GM18508 (cell line): Measurements from ENCODE around the gene TMEM181.

Source experiments
- ATAC-seq: cut with Tn5 transposase; IDR thresholded peaks from one replicate; pipeline ENCODE4 v1.9.1; 2021; ENCODE audit warnings: moderate number of reproducible peaks; ENCODE audit not compliant: insufficient read depth, unreplicated experiment

TMEM181 gene

DNA sequence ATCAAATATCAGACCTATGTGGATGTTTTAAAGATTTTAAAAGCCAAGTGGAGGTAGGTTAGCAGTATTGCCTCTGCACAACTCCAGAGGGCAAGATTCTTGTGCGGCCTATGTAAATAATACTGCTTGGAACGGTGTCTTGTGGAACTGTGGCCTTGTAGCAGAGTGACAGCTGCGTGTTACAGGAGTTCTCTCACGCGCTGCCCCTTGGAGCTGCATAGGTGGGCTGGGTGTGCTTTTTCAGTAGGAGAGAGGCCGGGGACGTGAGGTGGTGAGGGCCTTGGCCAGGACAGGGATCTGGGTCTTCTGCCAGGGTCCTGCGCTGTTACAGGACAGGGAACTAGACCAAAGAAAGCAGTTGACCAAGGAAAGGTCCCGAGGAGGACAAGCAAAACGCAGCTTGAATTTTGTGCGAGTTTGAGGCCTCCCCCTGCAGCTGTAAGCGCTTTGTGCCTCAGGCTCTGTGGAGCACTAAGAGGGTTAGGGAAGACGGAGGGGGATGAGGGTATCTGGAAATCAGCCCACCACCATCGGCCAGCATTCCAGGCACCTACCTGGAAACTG is 1.5 kb downstream of the TMEM181 start:
- no peak for ATAC-seq

GRCh38 chr6:158561938-158562337 is 2.0 kb downstream of the TMEM181 start:
- ATAC-seq: no peak

DNA sequence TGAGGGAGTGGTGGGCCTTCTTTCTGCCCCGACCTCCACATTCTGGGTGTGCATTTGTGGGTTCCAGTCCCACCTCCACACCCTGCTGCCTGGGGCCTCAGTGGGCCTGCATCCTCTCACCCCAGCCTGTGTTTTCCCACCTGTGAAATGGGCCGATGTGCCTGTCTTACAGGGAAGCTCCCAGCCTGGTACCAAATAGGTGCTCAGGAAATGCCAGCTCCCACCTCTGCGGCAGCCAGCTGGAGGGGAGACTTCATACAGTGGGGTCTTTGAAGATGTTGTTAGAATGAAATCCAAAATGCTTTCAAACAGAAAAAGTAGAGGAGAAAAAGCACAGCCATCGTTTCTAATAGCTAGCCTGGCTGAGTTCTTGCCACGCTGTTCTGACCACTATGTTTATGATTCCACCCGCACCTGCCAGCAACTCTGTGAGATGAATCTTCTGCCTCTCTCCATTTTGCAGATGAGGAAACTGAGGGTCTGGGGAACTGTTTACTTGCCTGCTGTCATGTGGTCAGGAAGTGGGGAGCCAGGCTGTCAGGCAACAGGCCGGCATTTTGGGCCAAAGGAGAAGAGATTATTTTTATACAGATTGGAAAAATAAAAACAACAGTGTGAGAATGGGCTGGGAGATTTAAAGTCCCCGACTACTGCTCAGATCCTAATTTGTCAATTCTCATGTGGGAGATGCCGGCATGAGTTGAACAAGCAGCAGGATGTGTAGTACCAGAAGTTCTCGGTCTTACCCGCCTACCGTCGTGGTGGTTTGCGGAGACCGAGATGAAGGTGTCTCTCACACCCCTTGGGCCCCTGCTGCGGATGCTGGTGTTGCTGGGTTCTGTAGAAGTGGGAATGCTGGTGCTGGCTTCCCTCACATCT is 4.6 kb downstream of the TMEM181 start:
- ATAC-seq: no peak

DNA sequence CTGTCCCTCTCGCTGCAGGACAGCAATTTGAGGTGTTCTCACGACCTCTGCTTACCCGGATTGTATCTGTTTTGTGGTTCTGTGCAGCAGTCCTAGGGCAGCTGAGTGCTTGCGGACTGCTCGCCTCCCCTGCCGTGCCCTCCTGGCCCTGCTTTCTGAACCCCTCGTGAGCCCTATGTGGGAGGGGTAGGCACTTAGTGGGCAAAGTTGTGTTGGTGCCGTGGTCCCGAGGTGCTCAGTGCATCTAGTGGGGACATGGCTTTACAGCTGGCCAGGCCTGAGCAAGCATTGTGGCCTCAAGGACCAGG is 5.2 kb downstream of the TMEM181 start:
- ATAC-seq: no peak

GRCh38 chr6:158565482-158566040 is 5.7 kb downstream of the TMEM181 start:
- ATAC-seq: no peak

GRCh38 chr6:158566207-158566818 is 6.4 kb downstream of the TMEM181 start:
- ATAC-seq: no peak

DNA sequence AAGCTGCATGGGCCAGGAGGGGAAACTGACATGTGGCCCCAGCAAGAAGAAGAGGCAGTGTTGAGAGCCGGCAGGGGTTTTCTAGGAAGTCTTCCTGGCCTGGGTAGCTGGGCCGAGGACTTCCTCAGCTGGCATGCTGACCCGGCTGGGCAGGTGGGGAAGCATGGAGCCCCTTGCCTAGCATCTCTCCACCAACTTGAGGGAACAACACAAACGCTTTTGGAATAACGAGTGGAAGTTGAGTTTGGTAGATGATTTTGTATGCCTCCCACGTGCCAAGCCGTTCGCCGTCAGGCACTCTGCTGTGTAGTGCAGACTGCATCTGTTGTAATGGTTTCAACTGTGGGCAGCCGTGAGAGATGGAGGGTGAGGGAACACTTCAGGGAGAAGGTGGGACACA is 7.3 kb downstream of the TMEM181 start:
- ATAC-seq: no peak

GRCh38 chr6:158567871-158568401 is 8.0 kb downstream of the TMEM181 start:
- no peak for ATAC-seq

- no peak for ATAC-seq
Observed at GRCh38 chr6:158568549-158568948, 8.7 kb downstream of the TMEM181 start.

DNA sequence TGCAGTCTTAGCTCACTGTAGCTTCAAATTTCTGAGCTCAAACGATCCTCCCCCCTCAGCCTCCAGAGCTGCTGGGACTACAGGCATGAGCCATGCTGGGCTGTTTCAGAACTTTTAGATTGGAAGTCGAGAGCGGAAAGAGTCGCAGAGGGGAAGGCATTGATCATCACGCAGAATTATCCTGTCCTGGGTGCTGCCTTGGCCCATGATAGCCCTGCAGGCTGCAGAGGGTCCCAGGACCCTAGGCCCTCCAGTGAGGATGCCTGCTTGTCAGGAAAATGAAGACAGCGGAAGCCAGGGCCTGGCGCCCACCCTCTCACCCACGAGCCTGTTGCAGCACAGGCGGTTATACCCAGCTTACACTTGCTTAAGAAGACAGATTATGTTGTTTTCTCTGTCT is 9.1 kb downstream of the TMEM181 start:
- ATAC-seq: no peak

DNA sequence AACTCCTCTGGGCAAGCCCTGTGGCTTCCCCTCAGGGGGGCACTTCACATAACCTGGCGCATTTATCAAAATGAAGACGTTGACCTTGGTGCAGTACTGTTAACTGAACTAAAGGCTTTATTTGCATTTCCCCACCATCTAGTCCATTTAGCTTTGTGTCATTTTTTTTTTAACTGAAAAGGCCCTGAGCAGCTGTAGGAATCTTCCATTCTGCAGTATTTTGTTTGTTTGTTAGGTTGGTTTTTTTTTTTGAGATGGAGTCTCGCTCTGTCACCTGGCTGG is 10.7 kb downstream of the TMEM181 start:
- ATAC-seq: no peak

GRCh38 chr6:158571826-158572652 is 12.1 kb downstream of the TMEM181 start:
- no peak for ATAC-seq

DNA sequence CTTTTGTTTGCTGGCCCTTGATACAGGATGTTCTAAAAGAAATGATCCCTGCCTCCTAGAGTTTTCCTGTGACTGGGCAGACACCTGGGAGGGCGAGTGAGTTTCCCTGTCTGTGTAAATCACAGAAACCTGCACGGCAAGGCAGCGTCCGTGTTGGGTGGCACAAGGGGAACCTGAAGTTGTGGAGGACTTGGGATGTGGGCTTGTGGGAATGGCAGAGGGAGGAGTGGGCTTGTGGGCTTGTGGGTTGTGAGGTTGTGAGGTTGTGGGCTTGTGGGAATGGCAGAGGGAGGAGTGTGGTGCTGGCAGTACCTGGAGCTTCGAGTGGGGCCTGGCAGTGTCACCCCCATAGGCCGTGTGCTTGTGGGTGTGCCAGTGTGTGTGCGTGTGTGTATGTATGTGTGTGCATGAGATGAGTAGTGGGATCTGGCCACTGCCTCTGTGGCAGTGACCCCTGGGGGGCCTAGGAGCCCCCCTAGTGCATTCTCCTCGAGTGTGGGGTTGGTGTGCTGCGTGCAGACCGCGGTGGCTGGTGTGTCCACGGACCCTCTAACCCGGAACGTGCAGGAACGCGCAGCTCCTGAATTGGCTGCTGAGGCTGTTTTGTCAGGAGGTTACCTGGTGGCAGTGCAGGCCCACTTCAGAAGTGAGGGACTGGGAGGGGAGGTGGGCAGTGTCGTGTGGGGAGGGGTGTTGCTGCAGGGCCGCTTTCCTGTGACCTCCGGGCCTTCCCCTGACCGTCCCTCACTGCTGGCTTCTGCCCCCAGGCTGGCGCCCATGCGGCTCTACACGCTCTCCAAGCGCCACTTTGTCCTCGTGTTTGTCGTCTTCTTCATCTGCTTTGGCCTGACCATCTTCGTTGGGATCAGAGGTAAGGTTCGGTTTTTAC is 13.0 kb downstream of the TMEM181 start:
- no peak for ATAC-seq

- no peak for ATAC-seq
Observed at GRCh38 chr6:158573542-158573931, 13.6 kb downstream of the TMEM181 start.

- no peak for ATAC-seq
Observed at GRCh38 chr6:158574800-158575199, 14.9 kb downstream of the TMEM181 start.

- no peak for ATAC-seq
Observed at GRCh38 chr6:158575550-158575949, 15.7 kb downstream of the TMEM181 start.

DNA sequence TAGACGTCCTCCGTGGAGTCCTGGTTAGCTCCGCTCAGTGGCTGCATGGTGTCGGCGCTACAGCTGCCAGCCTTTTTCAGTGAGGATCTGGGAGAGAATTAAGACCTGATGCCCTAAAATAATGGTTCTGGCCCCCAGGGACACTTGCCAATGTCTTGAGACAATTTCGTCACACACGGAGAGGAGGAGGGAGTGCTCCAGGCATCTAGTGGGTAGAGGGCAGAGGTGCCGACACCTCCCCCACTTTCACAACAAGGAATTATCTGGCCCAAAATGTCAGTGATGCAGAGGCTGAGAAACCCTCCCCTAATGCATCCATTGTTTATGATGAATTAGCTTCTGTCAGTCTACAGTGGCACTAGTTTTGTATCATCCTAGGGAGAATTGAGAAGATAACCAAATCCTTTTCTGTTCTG is 24.4 kb downstream of the TMEM181 start:
- no peak for ATAC-seq

DNA sequence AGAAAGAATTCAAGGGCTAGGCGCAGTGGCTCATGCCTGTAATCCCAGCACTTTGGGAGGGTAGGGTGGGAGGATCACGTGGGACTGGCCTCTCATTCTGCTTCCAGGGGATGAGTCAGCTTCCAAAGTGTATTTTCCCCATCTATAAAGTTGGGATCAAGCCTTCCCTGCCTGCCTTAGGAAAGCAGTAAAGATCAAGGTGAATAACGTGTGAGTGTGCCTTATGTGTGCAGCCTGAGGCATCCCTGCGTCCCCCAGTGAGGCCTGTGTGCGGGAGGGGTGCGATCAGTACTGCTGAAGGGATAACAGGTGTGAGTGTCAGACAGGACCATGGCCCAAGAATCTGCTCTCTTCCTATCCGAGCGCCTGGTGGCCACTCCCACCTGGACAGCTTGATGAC is 26.8 kb downstream of the TMEM181 start:
- ATAC-seq: no peak

DNA sequence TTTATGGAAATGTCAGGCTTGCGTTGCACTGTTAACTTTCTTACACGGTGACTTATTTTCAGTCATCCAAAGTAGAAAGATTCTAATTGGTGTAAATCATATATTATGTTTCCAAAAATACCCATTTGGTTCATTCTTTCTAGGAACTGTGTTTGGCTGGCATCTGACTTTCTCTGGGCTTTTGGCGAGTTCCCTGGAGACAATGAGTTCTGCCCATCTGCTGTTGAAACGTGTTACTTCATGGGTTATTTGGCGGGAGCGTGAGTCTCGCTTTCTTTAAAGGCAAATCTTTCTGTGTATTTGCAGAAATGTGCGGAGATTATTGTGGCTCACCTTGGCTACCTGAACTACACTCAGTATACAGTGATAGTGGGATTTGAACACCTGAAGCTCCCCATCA is 29.5 kb downstream of the TMEM181 start:
- ATAC-seq: no peak
